GM20000 (cell line): ENCODE data around the gene TMCC1.

Experiments
- DNase-seq: peaks from one replicate; pipeline ENCODE4 v3.0.0; 2012; ENCODE audit warnings: low spot score
- CTCF ChIP-seq: IDR thresholded peaks from 2 replicates; pipeline ENCODE4 v1.5.1; 2012; ENCODE audit warnings: mild to moderate bottlenecking, control low read depth; ENCODE audit errors: extremely low read depth, missing control alignments

The TMCC1 gene

GRCh38 chr3:129855170-129855831, 38.2 kb downstream of the TMCC1 start:
- DNase-seq: no peak
- TF ChIP-seq CTCF: no peak

GRCh38 chr3:129854460-129854859, 39.1 kb downstream of the TMCC1 start:
- DNase-seq: no peak
- no peak for TF ChIP-seq CTCF

GRCh38 chr3:129845956-129846355, 47.6 kb downstream of the TMCC1 start:
- TF ChIP-seq CTCF: no peak
- DNase-seq: no peak

- no peak for TF ChIP-seq CTCF
- DNase-seq: no peak
Observed at GRCh38 chr3:129840707-129841360, 52.7 kb downstream of the TMCC1 start.

GRCh38 chr3:129838086-129838485, 55.4 kb downstream of the TMCC1 start:
- TF ChIP-seq CTCF: no peak
- DNase-seq: no peak

- TF ChIP-seq CTCF: no peak
- DNase-seq: no peak
Observed at GRCh38 chr3:129837065-129837642, 56.4 kb downstream of the TMCC1 start.

- no peak for DNase-seq
- TF ChIP-seq CTCF: no peak
Observed at GRCh38 chr3:129836381-129837064, 57.0 kb downstream of the TMCC1 start.
